HG03196 (cell line): ENCODE data around the gene YPEL2.
"Not testable (repeated sequence)": the region's sequence is repeated elsewhere in the genome, so short reads cannot be mapped to it uniquely, and the experiment has no call there.

Source experiments
- ATAC-seq: cut with Tn5 transposase; IDR thresholded peaks from one replicate; pipeline ENCODE4 v1.9.1; 2021; ENCODE audit not compliant: unreplicated experiment

YPEL2 gene

DNA sequence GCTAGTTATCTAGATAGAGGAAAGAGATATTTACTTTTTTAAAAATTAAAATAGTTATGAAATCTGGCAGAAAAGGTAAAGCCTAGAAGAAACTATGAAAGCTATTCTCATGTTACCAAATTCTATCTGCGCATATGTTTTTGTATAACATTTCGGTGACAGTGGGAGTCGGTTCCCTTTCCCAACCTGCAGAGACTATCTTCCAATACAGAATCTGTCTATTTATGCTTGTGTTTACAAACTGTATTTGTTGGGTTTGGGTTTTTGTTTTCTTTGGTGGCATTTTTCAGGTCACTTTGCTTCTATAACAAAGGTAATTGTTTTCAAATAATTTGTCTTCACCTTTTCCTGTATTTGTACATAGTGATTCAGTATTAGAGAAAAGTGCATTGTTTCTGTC, 69.8 kb downstream of the YPEL2 start:
- ATAC-seq = no peak

DNA sequence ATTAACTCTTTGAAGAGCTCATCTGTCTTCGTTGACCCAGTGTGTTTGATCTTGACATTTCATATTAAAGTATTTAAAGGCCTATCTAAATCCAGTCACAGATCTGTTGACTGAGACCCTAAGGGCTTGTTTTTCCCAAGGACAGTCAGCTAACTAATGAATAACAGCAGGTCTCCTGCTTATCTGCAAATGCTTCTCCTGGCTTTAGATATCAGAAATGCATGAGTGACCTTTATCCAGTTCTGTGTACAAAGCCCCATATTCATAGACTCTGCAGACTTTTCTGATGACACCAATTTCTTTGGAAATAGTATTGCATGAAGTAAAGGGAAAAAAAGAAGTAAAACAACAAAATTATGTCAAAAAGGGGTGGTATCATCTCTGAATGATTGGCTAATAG, 70.3 kb downstream of the YPEL2 start:
- no peak for ATAC-seq

DNA sequence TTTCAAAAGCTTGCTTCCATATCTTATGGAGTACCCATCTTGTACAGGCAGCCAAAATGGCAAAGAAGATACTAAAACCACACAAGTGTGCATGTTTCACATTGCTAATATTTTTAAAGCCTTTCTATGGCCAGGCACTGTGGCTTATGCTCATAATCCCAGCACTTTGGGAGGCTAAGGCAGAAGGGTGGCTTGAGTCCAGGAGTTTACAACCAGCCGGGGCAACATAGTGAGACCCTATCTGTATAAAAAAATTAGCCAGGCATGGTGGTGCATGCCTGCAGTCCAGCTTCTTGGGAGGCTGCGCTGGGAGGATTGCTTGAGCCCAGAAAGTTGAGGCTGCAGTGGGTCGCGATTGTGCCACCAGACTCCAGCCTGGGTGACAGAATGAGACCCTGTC, 71.3 kb downstream of the YPEL2 start:
- ATAC-seq = no peak

DNA sequence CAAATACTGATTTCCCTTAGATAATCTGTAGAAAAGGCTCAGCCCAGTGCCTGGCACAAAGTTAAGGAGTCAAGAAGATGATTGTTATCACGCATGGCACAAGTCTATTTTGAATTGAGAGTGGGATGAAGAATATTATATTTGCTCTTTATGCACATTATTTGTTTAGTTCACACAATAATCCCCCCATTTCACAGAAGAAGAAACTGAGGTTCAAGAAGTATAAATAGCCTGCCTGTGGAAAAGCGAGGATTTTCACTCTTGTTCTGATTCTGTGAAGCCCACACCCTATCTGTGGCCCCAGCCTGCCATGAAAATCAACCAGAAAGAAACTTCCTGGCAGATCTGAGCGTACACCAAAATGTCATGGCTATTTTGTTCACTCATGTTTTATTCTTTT, 73.0 kb downstream of the YPEL2 start:
- ATAC-seq = no peak

DNA sequence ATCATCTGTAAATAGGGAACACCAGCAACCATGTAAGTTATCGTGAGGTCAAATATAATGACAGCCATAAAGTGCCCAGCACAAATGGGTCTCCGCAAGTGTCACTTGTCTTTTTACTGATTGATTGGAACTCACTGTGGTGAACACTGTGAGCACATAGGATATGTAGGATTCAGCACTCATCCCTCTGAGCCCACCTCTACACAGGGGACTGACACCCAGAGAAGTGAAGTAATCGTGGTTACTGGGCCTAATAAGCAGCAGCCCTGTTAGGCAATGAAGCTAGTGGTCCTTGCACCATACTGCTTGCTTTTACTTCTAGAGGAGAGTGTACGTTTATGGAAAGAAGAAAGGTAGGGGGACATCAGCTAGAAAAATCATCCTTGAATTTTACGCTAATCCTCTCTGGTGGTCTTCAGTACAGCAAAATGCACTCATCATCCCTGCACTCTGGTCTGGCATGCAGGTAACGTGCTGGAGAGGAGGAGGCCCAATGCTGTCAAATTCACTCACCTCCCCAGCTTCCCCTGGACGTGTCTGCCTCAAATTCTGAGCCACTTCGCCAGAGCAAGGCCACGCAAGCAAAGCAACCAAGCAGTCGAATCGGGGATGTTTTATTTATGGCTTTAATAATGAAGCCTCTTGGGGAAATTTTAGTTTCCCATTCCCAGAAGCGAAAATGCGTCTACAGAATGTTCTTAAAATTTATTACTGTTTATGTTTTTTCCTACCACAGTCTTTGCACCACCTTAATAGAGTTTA, 74.7 kb downstream of the YPEL2 start:
- ATAC-seq = no peak

DNA sequence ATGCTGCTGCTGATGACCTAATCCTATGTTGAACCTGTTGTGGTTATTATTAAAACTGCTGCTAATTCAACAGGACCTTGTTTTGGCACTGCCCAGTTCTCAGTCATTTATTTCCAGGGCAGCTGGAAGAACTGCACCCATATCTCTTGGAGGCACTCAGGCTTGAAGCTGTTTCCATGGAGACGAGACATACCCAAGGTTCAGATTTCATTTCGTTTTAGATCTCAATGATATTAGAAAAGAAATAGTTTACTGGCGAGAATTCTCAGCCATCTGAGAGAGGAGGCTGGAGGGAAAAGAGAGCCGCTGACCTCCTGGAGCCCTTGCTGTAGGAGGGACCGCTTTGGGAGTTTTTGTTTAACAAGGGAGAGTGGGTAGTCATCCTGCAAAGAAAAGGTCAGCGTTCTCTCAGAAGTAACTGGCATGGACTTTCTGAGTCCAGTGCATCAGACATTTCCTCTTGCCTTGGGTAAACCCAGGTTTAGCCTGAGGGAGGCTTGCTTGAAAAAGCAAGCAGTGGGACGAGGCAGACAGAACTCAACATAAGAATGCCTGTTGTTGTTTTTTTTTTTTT, 75.4 kb downstream of the YPEL2 start:
- ATAC-seq = no peak

DNA sequence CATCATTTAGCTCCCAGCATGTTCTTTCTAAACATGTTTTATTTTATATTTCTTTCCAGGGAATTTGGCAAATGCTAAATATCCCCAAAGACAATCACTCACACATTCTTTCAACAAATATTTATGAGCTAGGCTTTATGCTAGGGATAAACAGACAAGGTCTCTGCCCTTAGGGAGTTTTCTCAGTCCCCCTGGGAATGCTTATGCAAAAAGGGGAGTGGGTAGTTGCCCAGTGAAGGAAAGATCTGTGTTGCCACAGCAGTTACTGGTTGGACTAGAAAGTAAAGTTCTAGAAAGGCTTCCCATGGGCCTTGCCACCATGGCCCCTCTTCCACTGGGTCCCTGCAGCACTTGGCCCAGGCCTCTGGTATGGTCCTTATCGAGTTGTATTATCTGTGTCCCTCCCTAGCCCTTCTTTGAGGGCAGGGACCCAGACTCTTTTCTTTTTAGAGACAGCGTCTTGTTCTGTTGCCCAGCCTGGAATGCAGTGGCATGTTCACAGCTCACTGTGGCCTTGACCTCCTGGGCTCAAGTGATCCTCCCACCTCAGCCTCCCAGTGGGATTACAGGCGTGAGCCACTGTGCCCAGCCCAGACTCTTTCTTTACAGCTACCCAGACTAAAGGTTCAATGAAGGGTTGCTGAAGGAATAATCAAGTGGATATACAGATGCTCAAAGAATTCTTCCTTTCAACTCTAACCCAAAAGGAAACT, 78.0 kb downstream of the YPEL2 start:
- ATAC-seq = no peak

DNA sequence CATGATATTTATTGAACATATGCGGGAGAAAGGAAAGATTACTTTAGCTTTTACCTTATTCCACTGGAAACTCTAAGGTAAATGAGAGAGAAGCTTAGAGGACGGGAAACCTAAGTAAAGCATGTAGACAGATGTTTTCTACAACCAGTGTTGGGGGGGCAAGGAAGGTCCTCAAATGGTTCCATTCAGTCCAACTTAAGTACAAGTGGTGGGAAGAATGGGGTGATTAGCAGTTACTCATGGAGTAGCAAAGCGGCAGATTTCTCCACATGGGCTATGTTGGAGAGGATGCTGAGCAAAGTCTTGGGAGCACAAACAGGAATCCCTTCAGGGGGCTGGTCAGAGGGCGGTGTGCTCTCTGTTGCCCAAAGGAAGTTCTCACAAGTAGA, 78.6 kb downstream of the YPEL2 start:
- ATAC-seq = no peak

DNA sequence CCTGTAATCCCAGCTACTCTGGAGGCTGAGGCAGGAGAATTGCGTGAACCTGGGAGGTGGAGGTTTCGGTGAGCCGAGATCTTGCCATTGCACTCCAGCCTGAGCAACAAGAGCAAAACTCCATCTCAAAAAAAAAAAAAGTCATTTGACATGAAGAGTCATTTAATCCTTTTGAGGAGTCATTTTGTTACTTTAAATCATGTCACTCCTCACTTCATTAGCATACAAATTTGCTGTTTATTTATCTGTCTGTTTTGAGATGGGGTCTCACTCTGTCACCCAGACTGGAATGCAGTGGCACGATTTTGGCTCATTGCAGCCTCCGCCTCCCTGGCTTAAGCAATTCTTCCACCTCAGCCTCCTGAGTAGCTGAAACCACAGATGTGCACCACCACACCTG, 81.0 kb downstream of the YPEL2 start:
- not testable (repeated sequence) for ATAC-seq

DNA sequence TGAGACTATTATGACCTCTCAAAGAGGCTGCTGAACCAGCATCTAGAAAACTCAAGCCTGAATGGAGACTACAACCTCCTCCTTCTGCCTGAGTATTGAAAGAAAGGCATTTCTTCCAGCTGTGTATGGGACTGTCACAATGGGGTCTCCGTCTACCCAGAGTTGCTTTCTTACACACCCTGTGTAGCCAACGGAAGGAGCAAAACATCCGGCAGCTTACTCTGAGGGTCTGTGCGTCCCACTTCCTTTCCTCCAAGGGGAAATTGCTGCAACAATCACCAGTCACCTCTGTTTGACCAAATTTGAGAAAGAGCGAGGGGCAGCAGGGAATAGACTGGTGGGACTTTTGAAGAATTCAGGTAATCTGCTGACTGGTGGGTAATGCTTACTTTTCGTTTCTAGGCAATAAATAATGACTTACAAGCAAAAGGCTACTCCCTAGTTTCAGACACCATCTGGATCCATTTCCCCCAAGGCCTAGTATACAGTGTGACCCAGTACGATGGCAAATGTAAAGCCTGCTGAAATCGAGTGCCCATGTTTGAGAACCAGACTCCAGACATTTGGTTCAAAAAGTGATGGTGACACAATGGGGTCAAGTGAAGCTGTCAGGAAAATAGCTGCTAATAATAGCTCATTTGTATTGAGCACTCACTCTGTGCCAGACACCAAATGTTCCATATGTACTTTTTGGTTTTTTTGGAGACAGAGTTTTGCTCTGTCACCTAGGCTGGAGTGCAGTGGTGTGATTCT, 81.7 kb downstream of the YPEL2 start:
- no peak for ATAC-seq

DNA sequence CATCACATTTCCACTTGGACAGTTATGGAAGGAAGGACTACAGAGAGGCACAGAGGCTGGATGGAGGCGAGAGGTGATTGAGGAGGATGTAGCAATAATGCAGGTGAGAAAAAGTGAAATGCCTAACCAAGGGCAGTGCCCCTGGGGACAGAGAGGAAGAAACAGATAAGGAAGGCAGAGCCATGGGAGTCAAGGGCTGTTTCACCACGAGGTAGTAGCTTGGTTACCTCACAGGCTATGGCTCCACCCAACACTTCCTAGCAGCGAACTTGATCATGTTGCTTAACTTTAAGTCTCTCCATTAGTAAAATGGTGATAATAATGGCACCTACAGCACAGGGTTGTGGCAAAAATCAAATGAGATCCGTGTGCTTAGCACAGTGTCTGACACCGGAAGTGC, 83.9 kb downstream of the YPEL2 start:
- no peak for ATAC-seq

DNA sequence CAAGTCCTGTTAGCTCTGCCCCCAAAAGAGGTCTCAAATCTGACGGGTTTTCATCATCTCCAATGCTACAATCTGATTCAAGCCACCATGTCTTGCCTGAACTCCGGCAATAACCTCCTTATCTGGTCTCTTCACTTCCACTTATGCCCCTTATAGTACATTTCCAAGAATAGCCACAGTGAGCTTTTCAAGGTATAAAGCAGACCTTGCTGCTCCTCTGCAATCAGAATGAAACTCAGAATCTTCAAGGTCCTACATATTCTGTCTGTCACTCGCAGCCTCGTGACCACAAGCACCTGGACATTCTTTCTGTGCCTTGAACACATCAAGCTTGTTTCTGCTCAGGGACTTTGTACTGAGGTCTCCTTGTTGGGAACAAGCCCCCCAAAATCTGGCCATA, 84.7 kb downstream of the YPEL2 start:
- ATAC-seq = no peak

DNA sequence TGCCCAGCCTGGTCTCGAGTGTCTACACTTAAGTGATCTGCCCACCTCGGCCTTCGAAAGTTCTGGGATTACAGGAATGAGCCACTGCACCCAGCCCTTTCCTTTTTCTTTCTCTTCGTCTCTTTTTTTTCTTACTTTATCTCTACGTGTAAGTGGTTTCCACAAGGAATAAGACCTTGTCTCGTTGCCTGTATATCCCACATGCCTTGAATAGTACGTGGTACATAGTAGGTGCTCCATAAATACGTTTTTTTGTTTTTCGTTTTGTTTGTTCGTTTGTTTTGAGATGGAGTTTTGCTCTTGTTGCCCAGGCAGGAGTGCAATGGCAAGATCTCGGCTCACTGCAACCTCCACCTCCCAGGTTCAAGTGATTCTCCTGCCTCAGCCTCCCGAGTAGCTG, 86.0 kb downstream of the YPEL2 start:
- no peak for ATAC-seq

DNA sequence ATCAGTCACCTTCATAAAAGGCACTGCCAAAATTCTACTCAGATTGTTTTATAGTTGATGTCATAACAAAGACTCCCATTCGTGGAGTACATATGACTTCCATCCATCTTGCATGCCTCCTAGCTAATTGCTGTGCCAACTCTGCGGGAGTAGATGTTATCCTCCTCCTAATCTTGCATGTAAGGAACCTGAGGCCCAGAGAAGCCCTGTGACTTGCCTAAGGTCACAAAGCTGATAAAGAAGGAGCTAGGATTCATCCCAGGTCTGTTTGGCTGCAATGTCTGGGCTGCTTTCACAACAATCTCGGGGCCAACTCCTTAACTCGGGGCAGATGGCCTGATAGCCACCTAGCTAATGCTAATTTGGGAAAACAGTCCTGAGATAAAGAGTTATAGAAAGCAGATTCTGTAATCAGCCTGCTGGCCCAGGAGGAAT, 87.3 kb downstream of the YPEL2 start:
- no peak for ATAC-seq

DNA sequence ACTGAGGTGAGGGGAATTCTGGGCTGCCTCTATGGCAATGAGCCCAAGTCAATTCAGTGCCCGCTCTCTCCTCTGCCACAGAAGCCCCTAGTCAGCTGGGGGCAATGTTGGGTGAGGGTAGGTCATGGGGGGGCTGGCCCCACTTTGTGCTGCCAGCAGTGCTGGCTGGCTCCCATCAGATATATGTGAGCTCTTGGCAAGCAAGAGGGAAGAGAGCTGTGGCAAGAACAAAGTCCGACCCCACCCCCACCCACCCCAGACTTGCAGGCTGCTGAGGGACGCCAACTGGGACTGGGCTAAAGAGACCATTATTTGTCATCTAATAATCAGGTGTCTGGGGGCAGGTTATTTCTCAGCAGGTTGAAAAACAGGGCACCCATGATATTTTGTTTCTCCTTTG, 89.4 kb downstream of the YPEL2 start:
- no peak for ATAC-seq

DNA sequence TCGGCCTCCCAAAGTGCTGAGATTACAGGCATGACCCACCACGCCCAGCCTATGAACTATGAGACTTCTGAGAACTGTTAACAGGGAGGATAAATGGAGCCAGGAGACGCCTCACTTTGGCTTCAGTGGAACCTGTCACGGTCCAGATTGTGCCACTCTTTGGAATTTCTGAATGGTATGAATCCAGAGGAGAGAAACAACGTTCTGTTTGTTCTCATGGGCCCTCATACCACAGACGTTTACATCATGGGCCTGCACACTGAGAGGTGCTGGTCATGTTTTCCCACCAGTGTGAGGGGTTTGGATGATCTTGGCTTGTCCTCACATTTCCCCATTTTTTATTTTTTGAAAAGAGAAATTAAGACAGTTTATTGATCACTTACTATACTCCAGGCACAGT, 90.3 kb downstream of the YPEL2 start:
- no peak for ATAC-seq

DNA sequence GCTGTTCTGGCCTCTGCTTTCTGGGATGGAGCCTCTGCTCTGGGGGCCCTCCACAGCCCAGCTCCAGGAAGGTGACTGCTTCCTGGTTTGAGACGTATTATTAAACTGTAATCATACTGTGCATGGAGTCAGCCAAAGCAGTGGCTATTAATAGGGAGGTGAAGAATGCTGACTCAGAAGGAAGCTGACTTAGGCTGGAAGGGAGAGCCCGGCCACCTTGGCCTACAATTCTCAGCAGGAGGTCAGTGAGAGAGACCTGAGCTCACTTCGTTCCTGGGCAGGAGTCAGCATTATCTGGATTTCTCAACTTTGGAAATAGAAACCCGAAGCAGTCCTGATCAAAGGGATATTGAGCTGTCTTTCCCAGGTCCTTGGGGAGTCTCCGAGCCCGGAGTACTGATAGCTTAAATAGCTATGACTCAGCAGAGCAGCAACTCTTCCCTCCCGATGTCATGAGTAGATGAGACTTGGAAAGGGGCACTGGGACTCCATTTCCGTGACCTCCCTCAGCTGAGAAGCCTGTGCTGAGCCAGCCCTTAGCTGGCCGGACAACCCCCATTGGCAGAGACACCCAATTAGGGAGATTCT, 91.8 kb downstream of the YPEL2 start:
- ATAC-seq = no peak

DNA sequence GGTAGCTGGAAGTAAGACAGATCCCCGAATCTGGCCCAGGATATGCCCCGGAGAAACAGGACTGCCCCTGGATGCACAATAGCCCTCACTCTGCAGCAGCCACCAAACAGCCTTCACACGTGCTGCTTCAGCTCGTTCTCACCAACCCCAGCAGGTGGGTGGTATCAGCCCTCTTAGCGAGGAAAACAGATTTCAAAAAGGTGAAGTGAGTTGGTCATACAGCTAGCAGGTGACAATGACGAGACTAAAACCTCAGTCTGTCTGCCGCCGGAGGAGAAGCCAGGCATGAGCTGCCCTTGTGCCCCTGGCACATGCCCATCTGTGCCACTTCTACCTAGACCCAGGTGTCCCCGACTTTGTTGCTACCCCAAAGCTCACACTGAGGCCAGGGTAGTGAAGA, 92.4 kb downstream of the YPEL2 start:
- no peak for ATAC-seq

DNA sequence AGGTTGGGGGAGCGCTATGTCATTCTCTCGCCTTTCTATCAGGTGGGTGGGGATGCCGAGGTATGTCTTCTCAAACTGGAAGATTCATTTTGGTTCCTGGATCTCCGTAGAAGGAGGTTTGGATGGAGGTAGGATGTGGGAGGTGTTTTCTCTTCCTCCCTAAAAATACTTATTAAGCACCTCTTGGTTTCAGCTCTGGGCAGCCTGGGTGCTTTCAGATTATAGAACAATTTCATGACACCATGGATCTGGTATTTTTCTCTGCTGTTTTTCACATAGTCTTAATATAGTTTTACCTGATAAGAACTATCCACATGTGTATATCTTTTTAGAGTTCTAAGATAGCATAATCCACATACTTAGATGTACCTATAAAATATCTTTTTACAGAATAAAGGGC, 92.9 kb downstream of the YPEL2 start:
- no peak for ATAC-seq

DNA sequence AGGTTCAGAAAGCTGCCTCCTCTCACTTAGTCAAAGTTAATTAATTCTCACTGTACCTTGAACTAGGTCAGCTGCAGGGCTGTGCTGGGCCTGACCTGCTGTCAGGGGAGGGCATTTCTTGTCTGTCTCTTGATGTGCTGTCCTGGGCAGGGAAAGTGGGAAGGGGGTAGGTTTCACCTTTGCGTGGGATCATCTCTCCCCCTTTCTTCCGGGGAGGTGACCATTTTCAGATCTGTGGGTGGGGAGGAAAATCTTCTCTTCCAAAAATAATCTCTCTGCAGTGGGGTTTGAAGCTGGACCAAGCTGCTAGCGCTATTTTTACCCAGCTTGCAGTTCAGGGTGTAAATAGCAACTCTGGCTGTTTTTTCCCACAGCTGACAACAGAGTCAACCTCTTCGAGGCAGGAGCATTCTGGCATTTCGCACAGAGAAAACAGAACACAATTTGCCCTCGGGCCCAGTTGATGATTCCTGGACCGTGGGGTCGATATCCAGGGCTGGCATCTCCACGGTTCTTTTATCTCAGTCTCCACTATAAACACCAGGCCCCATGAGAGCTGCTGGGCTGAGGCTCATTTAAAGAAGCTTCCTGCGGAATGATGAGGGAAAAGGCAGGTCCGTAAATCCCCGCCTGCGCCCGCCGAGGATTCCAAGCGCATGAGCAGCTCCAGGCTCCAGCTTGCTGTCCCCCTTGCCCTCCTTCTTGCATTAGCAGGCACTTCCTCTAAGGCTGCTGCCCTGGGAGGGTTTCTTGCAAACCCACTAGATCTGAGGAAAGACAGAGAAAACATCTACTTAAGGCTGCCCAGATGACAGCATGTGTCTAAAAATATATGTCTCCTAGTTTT, 93.9 kb downstream of the YPEL2 start:
- no peak for ATAC-seq
